ENCODE data around the gene UVRAG. TPM values are rescaled to one million over a fixed set of nuclear protein-coding genes. Genes with fewer than 3 reads are reported as not detected.
A peak's percentile ranks its signal among the peaks of the same experiment; 100 is the strongest.

The UVRAG gene
- total and polyA plus RNA-seq, 2 of the 13 experiments (the other 11 are each of a cell fraction or from before 2014, with no cell fraction given), result 9.7 to 17.3 TPM

GRCh38 chr11:75814677-75815344 lies at the start of gene UVRAG (continued):
- no peak for TF ChIP-seq HOXA7 (CRISPR knock-in tag; IDR thresholded peaks at IDR 0.05)
- no peak; the same call in 1 of the 2 replicates for TF ChIP-seq KDM2A (CRISPR knock-in tag; IDR thresholded peaks at IDR 0.05; ENCODE audit: borderline replicate concordance, low read depth)
- TF ChIP-seq RBM22 (optimal IDR thresholded peaks at IDR 0.05; ENCODE audit: low read length), result no peak
- TF ChIP-seq PATZ1 (CRISPR knock-in tag; IDR thresholded peaks at IDR 0.05), result no peak
- TF ChIP-seq MLX (CRISPR knock-in tag; IDR thresholded peaks at IDR 0.05), result peak; percentile 89
- TF ChIP-seq BRCA1 (CRISPR knock-in tag; IDR thresholded peaks at IDR 0.05), result no peak
- peak; percentile 32; the same call in 1 of the 2 replicates for TF ChIP-seq CHD2 (IDR thresholded peaks at IDR 0.05; ENCODE audit: low read depth, low read length)
- TF ChIP-seq ZNF761 (CRISPR knock-in tag; conservative IDR thresholded peaks at IDR 0.05), result no peak
- no peak; the same call in 1 of the 2 replicates for TF ChIP-seq ZBTB26 (CRISPR knock-in tag; IDR thresholded peaks at IDR 0.05; ENCODE audit: borderline replicate concordance)
- TF ChIP-seq RNF2 (conservative IDR thresholded peaks at IDR 0.05; ENCODE audit: low read depth), result no peak
- peak; percentile 63; the same call in 1 of the 2 replicates for TF ChIP-seq ERF (CRISPR knock-in tag; IDR thresholded peaks at IDR 0.05)
- TF ChIP-seq ZNF329 (CRISPR knock-in tag; IDR thresholded peaks at IDR 0.05; ENCODE audit: low read depth), result no peak
- no peak for TF ChIP-seq DMAP1 (CRISPR knock-in tag; IDR thresholded peaks at IDR 0.05)
- TF ChIP-seq KDM1A (CRISPR knock-in tag; IDR thresholded peaks at IDR 0.05), result no peak
- TF ChIP-seq HNRNPLL (IDR thresholded peaks at IDR 0.05; ENCODE audit: low read depth, low read length, poor library complexity, severe bottlenecking), result peak; percentile 80
- no peak for TF ChIP-seq ZNF12 (CRISPR knock-in tag; IDR thresholded peaks at IDR 0.05)
- TF ChIP-seq HOXA9 (CRISPR knock-in tag; IDR thresholded peaks at IDR 0.05; ENCODE audit: borderline replicate concordance), result no peak
- peak; percentile 94 for TF ChIP-seq NFYB (CRISPR knock-in tag; IDR thresholded peaks at IDR 0.05)
- no peak for TF ChIP-seq SIX1 (CRISPR knock-in tag; IDR thresholded peaks at IDR 0.05; ENCODE audit: borderline replicate concordance)
- TF ChIP-seq ZNF784 (CRISPR knock-in tag; IDR thresholded peaks at IDR 0.05; ENCODE audit: borderline replicate concordance), result no peak
- peak; percentile 73; the same call in 1 of the 2 replicates for TF ChIP-seq ATF1 (CRISPR knock-in tag; IDR thresholded peaks at IDR 0.05)
- TF ChIP-seq U2AF1 (optimal IDR thresholded peaks at IDR 0.05; ENCODE audit: low read depth, low read length), result no peak

All from HepG2 (cell line).